ENCODE data around the gene CHRDL2.

DNA sequence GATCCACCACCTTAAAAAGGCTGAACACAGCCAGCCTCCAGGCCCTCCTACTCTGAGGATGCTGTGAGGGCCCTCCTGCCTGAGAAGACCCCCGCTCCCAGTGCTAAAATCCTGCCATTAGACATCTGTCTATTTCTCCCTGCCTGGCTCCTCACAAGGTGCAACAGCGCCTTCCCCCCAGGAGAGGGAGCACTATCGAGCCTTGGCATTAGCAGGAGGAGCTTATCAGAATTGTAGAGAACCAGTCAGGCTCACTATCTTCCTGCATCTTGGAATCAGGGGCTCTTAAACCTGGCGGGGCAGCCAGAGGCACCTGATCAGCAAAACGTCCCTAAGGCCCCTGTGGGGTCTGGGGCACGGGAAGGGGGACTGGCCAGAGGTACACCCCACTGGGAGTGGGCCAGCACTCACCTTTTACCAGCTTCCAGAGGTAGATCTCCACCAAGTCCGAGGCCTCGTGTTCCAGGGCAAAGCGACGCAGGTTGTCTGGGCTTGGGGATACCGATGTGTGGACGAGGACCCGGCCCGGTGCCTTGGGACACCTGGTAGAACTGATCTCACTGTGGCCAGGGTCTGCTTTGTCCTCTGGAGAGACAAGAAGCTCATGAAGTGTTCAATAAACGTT lies 28.7 kb downstream of the CHRDL2 start:
- TF ChIP-seq EZH2phosphoT487 (IDR thresholded peaks at IDR 0.05; ENCODE audit: insufficient read depth, low read depth) = no peak
- no peak for TF ChIP-seq EZH2 (IDR thresholded peaks at IDR 0.05; ENCODE audit: insufficient read depth, poor library complexity, severe bottlenecking)

All from GM23248 (cell line).